Measurements from ENCODE around the gene ITPR2. TPM values are rescaled to one million over a fixed set of nuclear protein-coding genes. Genes with fewer than 3 reads are reported as not detected.
"Not testable (repeated sequence)": the region's sequence is repeated elsewhere in the genome, so short reads cannot be mapped to it uniquely, and the experiment has no call there.

The ITPR2 gene
- total and polyA plus RNA-seq, 12 donors, result 5.1 to 144 (median 66.4) TPM

GRCh38 chr12:26523708-26524150 is 309.3 kb downstream of the ITPR2 start:
- no peak overlapping the region for H3K4me3 ChIP-seq

GRCh38 chr12:26520869-26521268 is 312.1 kb downstream of the ITPR2 start:
- Histone ChIP-seq H3K4me3 (no peak overlapping the region), H3K36me3 (replicated peaks in 1 of 2) (no peaks in the 10 kb centered on the region), H3K9me3 (replicated peaks in 1 of 3) (peaks cover 0 to 14% (median 0%) of the 10 kb centered on the region in 3 donors), H3K27ac (no peak overlapping the region), H3K27me3 (no peaks in the 10 kb centered on the region), H3K4me1 (replicated peaks in 1 of 2) (peaks cover 7 to 9% of the 10 kb centered on the region in 2 donors)
- no peak for DNase-seq
- TF ChIP-seq POLR2A (IDR thresholded peaks at IDR 0.05) (no peak), CTCF (IDR thresholded peaks at IDR 0.05) (no peak)
- intact Hi-C loops (cut with DNase I), result loop anchor here in 1 of 2 donors (10.0 kb wide), 1 partner anchor 426 kb away; no protein-coding TSS in a partner anchor

More at GRCh38 chr12:26523708-26524150, 309.3 kb downstream of the ITPR2 start:
- peak in 1 of 2 donors; percentile 53 for TF ChIP-seq POLR2A (IDR thresholded peaks at IDR 0.05)
- peak in 4 of 6 experiments; percentile 20 to 57 (median 44) for TF ChIP-seq CTCF (IDR thresholded peaks at IDR 0.05)
- 0 to 17% (median 16%) methylated on average over 9 of the region's 9 CpGs for WGBS, 4 donors
- H3K36me3 ChIP-seq (replicated peaks in 1 of 2), result no peaks in the 10 kb centered on the region
- H3K27ac ChIP-seq, result peak overlapping the region; percentile 66 to 86 (median 71)
- peak; percentile 92 to 99 (median 98) for DNase-seq
- no peaks in the 10 kb centered on the region for H3K27me3 ChIP-seq
- intact Hi-C loops (cut with DNase I), result loop anchor here in 1 of 2 donors (10.0 kb wide), 1 partner anchor 429 kb away; no protein-coding TSS in a partner anchor
- peaks cover 7 to 9% of the 10 kb centered on the region in 2 donors for H3K4me1 ChIP-seq (replicated peaks in 1 of 2)
- H3K9me3 ChIP-seq (replicated peaks in 1 of 3), result peaks cover 0 to 11% (median 0%) of the 10 kb centered on the region in 3 donors

- Histone ChIP-seq H3K27me3 (no peaks in the 10 kb centered on the region), H3K4me3 (no peak overlapping the region), H3K4me1 (replicated peaks in 1 of 2) (peaks cover 7 to 9% of the 10 kb centered on the region in 2 donors), H3K36me3 (replicated peaks in 1 of 2) (no peaks in the 10 kb centered on the region), H3K9me3 (replicated peaks in 1 of 3) (peaks cover 0 to 11% (median 0%) of the 10 kb centered on the region in 3 donors), H3K27ac (no peak overlapping the region)
- 49 to 90% (median 80%) methylated on average over 1 of the region's 1 CpG for WGBS, 4 donors
- DNase-seq, result no peak
- intact Hi-C loops (cut with DNase I), result loop anchor here in 1 of 2 donors (10.0 kb wide), 1 partner anchor 425 kb away; no protein-coding TSS in a partner anchor
- TF ChIP-seq POLR2A (IDR thresholded peaks at IDR 0.05) (no peak), CTCF (IDR thresholded peaks at IDR 0.05) (no peak)
These were observed 312.9 kb downstream of the ITPR2 start for GRCh38 chr12:26520109-26520508.

- H3K9me3 ChIP-seq (replicated peaks in 1 of 3), result peaks cover 0 to 7% (median 0%) of the 10 kb centered on the region in 3 donors
- TF ChIP-seq POLR2A (IDR thresholded peaks at IDR 0.05) (no peak), CTCF (IDR thresholded peaks at IDR 0.05) (no peak)
- no peaks in the 10 kb centered on the region for H3K27me3 ChIP-seq
- intact Hi-C loops (cut with DNase I), result no loop called here
- no peak overlapping the region for H3K27ac ChIP-seq
- 94 to 96% (median 95%) methylated on average over 3 of the region's 3 CpGs for WGBS, 4 donors
- H3K4me3 ChIP-seq, result no peak overlapping the region
- H3K36me3 ChIP-seq (replicated peaks in 1 of 2), result no peaks in the 10 kb centered on the region
- DNase-seq, result no peak
- peaks cover 7 to 9% of the 10 kb centered on the region in 2 donors for H3K4me1 ChIP-seq (replicated peaks in 1 of 2)
These were observed 313.5 kb downstream of the ITPR2 start for GRCh38 chr12:26519462-26519861.

- H3K36me3 ChIP-seq (replicated peaks in 1 of 2); H3K4me1 ChIP-seq (replicated peaks in 1 of 2): not testable (repeated sequence)
- WGBS, 4 donors, result 92 to 98% (median 96%) methylated on average over 3 of the region's 3 CpGs
These were observed 315.7 kb downstream of the ITPR2 start for GRCh38 chr12:26517320-26517719.

More at GRCh38 chr12:26517320-26517719, 315.7 kb downstream of the ITPR2 start:
- H3K27me3 ChIP-seq; DNase-seq; H3K4me3 ChIP-seq; intact Hi-C loops (cut with DNase I); H3K27ac ChIP-seq; H3K9me3 ChIP-seq (replicated peaks in 1 of 3): not testable (repeated sequence)

All from adrenal gland (tissue), 12 donors.